ENCODE data around the gene PSG7. TPM values are rescaled to one million over a fixed set of nuclear protein-coding genes. Genes with fewer than 3 reads are reported as not detected.
"Not testable (repeated sequence)": the region's sequence is repeated elsewhere in the genome, so short reads cannot be mapped to it uniquely, and the experiment has no call there.

Gene PSG7
- total RNA-seq, 4 donors from 2014 or later = not detected

DNA sequence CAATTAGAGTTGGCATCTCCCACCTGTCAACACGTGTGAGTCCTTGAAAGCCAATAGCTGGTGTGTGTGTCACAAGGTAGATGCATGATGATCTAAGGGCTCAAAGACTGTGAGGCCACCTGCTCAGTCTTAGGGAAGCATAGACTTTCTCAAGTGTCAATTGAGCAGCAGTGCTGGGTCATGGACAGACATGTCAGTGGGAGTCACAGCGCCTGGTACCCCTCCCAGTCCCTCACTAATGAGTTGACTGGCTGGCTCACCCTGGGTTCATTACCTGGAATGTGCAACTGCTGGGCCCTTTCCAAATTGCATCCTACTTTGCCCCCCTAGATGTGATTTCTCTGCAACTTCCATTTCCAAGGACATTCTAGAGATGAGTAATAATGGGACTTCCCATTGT, 10.2 kb downstream of the PSG7 start:
- H3K9me3 ChIP-seq = no peaks in the 10 kb centered on the region
- TF ChIP-seq, protein P1, sequence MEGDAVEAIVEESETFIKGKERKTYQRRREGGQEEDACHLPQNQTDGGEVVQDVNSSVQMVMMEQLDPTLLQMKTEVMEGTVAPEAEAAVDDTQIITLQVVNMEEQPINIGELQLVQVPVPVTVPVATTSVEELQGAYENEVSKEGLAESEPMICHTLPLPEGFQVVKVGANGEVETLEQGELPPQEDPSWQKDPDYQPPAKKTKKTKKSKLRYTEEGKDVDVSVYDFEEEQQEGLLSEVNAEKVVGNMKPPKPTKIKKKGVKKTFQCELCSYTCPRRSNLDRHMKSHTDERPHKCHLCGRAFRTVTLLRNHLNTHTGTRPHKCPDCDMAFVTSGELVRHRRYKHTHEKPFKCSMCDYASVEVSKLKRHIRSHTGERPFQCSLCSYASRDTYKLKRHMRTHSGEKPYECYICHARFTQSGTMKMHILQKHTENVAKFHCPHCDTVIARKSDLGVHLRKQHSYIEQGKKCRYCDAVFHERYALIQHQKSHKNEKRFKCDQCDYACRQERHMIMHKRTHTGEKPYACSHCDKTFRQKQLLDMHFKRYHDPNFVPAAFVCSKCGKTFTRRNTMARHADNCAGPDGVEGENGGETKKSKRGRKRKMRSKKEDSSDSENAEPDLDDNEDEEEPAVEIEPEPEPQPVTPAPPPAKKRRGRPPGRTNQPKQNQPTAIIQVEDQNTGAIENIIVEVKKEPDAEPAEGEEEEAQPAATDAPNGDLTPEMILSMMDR (IDR thresholded peaks at IDR 0.05) = no peak
- no peak for TF ChIP-seq POLR2A (IDR thresholded peaks at IDR 0.05)
- peaks cover 0 to 4% (median 0%) of the 10 kb centered on the region in 4 donors for H3K27me3 ChIP-seq
- no peak for DNase-seq
- H3K36me3 ChIP-seq = no peaks in the 10 kb centered on the region
- 57% methylated on average over 2 of the region's 2 CpGs; no CpG with 5 or more reads in 1 of the 2 donors for WGBS, 2 donors
- intact Hi-C loops (cut with DNase I) = no loop called here
- H3K4me1 ChIP-seq = no peaks in the 10 kb centered on the region
- no peak overlapping the region for H3K4me3 ChIP-seq
- no peak overlapping the region for H3K27ac ChIP-seq

DNA sequence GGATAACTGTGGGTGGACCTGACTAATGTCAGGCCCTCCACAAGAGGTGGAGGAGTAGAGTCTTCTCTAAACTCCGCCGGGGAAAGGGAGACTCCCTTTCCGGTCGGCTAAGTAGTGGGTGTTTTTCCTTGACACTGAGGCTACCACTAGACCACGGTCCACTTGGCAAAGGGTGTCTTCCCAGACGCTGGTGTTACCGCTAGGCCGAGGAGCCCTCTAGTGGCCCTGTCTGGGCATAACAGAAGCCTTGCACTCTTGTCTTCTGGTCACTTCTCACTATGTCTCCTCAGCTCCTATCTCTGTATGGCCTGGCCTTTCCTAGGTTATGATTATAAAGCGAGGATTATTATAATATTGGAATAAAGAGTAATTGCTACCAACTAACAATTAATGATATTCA, 13.9 kb downstream of the PSG7 start:
- intact Hi-C loops (cut with DNase I); H3K36me3 ChIP-seq; DNase-seq; H3K4me3 ChIP-seq; H3K4me1 ChIP-seq; H3K27me3 ChIP-seq; H3K9me3 ChIP-seq; H3K27ac ChIP-seq: not testable (repeated sequence)
- WGBS, 2 donors = 31 to 38% methylated on average over 9 of the region's 9 CpGs
- TF ChIP-seq, protein P1 (IDR thresholded peaks at IDR 0.05) = peak in 5 of 6 experiments; percentile 38 to 80 (median 40)

DNA sequence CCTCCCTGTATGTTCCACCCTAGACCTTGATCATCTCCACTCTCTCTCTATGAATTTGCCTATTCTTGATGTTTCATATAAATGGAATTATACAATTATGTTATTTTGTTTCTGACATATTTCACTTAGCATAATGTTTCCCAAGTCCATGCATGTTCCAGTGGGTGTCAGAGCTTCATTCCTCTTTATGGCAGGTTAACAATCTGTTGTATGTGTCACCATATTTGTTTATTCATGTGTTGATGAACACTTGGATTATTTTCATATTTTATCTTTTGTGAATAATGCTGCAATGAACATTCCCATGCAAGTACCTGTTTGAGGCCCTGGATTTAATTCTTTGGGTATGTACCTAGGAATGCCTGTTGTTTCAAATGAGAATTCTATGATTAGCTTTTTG, 16.0 kb downstream of the PSG7 start:
- H3K9me3 ChIP-seq; H3K27me3 ChIP-seq; intact Hi-C loops (cut with DNase I); H3K4me3 ChIP-seq; H3K27ac ChIP-seq; H3K4me1 ChIP-seq; DNase-seq; H3K36me3 ChIP-seq: not testable (repeated sequence)

DNA sequence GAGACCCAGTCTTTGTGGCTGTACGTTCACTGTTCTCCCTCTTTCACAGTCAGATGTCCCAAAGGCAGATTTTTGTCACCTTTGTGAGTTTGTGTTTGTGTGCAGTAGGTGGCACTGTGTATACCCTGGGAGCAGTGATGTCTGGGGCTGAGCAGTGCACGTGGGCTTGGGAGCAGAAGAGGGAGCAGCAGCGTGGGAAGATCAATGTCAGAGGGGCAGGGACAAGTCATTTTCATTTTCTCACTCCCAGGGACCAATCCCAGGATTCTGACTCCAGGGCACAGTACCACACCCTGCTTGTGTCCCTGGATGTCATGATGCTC, 17.3 kb downstream of the PSG7 start:
- Histone ChIP-seq H3K27me3 (no peaks in the 10 kb centered on the region), H3K36me3 (no peaks in the 10 kb centered on the region), H3K27ac (no peak overlapping the region), H3K9me3 (no peaks in the 10 kb centered on the region), H3K4me1 (no peaks in the 10 kb centered on the region), H3K4me3 (no peak overlapping the region)
- TF ChIP-seq, protein P1 (IDR thresholded peaks at IDR 0.05) = no peak
- TF ChIP-seq POLR2A (IDR thresholded peaks at IDR 0.05) = no peak
- intact Hi-C loops (cut with DNase I) = no loop called here
- DNase-seq = no peak
- 14 to 20% methylated on average over 3 of the region's 3 CpGs for WGBS, 2 donors

DNA sequence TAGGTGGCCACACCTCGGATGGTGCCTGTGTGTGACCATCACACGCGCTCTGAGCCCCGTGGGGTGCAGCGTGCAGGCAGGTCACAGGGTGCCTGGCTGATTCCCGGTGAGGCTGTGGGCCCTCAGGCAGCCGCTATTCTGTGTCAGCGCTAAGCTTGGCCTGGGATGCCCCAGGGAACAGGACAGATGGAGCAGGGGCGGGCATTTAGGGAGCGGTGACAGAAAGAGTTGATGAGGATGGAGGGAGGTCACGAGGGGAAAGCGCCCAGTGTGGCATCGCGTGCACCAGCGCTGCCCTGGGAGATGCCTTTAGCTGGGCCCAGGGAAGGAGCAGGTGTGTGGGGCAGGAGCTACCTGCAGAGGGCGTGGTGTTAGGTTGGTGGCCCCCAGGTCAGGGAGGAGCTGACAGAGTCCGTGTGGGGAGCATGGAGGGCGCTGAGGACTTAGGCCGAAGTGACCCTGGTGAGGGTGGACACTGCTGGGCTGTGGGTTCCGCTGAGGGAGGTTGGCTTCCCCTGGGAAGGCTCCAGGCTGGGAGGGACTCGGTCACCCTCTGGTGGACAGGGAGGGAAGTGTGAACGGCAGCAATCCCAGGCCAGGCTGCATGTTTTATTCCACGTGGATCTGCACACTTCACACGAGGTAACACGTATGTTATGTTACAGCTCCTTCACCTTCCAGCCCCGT, 17.8 kb downstream of the PSG7 start:
- H3K4me3 ChIP-seq; intact Hi-C loops (cut with DNase I); H3K9me3 ChIP-seq; H3K27ac ChIP-seq; H3K27me3 ChIP-seq; H3K4me1 ChIP-seq; DNase-seq; H3K36me3 ChIP-seq: not testable (repeated sequence)
- WGBS, 2 donors = 63 to 65% methylated on average over 16 to 17 of the region's 26 CpGs
- TF ChIP-seq, protein P1 (IDR thresholded peaks at IDR 0.05) = peak in 2 of 6 experiments; percentile 20 to 75

DNA sequence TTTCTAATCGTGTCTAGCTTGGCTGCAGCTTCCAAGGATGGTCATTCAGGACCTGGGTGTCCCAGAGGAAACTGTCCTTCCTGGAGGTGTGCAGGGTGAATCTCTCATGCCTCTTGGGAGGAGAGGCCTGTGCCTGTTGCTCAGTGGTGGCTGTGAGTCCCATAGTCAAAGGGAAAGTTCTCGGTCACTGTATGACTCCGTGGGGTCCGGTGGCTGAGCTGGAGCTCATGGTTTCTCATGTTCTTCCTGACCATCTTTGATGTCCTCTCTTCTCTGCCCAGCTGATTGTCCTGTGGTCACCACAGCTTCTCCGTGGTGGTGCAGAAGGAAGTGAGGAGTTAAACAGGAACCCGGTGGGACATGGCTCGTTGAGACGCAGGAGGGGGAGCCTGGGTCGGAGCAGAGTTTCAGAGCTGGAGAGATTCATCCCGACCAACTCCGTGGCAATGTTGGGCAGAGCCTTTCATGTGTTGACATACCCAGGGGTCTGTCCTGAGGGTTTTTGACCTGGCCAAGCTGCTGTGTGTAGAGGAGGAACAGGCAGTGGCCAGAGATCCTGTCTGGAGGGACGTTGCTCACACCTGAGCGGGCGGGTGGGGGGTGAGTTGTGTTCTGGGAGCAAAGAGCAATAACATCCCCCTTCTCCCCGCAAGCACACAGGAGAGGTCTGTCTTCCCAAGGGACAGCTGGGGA, 18.5 kb downstream of the PSG7 start:
- H3K4me3 ChIP-seq; H3K9me3 ChIP-seq; intact Hi-C loops (cut with DNase I); H3K4me1 ChIP-seq; H3K27ac ChIP-seq; H3K27me3 ChIP-seq; H3K36me3 ChIP-seq; DNase-seq: not testable (repeated sequence)
- WGBS, 2 donors = 80 to 90% methylated on average over 2 to 8 of the region's 15 CpGs

DNA sequence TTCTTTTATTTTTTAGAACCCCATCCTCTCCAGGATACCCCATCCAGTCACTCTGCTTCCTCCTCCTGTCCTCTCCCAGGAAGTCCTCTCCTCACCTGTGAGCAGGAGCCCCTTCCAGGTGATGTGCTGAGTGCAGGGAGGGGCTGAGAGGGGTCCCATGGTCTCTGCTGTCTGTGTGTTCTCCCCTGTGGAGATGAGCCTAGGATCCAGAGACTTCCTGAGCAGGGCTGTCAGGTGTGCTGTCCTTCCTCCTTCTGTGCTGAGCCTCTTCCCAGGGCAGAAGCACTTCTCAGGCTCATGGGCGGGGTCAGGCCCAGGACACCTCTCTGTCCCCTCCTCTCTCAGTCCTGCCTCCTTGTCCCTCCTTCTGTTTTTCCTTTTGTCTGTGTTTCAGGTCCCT, 19.4 kb downstream of the PSG7 start, which contains the start of gene PSG6:
PSG6 (minus strand) TSS at position 261 of the 400 bp plus-strand sequence; CDS start at position 159, 102 bp downstream.
- WGBS, 2 donors = 91% methylated on average over 1 of the region's 1 CpG; no CpG with 5 or more reads in 1 of the 2 donors
- not testable (repeated sequence) for DNase-seq

DNA sequence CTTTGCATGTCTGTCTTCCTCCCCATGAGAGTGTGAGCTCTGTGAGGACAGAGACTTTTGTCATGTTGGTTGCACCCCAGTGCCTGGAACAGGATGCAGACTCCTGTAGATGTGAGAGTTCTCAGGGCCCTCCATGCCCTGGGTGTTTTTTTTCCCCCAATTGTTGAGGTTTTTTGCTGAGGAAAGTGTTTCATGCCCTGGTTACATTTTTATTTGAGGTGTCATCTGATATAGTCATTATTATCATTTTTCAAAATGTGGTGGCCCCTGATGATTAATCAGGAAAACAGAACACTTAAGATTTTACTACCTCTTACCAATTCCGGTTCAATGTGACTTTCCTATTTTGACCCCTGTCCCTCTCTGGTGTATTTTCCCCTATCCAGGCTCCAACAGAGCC, 20.1 kb downstream of the PSG7 start:
- H3K27ac ChIP-seq; H3K27me3 ChIP-seq; H3K9me3 ChIP-seq; H3K4me1 ChIP-seq; intact Hi-C loops (cut with DNase I); DNase-seq; H3K4me3 ChIP-seq; H3K36me3 ChIP-seq: not testable (repeated sequence)
- 71 to 93% methylated on average over 1 of the region's 1 CpG for WGBS, 2 donors

More for the DNA sequence above, 19.4 kb downstream of the PSG7 start, which contains the start of gene PSG6:
- H3K4me3 ChIP-seq; intact Hi-C loops (cut with DNase I); H3K27ac ChIP-seq; H3K4me1 ChIP-seq; H3K27me3 ChIP-seq; H3K9me3 ChIP-seq; H3K36me3 ChIP-seq: not testable (repeated sequence)

DNA sequence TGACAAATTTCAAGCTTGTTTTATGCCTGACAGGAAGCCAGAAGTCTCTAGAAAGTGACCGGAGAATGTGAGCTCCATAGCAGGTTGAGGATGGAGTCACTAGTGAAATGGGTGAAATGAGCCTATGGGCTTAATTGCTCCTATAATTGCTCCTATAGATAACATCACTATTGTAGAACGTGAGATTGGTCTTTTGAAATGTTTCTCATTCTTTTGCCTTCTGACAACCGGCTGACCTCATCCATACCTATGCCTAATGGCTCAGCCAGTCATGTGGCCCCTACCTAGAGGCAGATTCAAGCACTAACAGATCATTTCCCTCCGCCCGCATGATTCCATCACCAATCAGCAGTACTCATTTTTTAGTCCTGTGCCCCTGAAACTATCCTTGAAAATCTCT, 23.5 kb downstream of the PSG7 start:
- H3K9me3 ChIP-seq; H3K4me1 ChIP-seq; H3K36me3 ChIP-seq; H3K27ac ChIP-seq; intact Hi-C loops (cut with DNase I); H3K27me3 ChIP-seq; DNase-seq; H3K4me3 ChIP-seq: not testable (repeated sequence)
- 80 to 84% methylated on average over 5 of the region's 5 CpGs for WGBS, 2 donors
